Stimulated activated naive CD8-positive, alpha-beta T cell treated with anti-CD3 and anti-CD28 coated beads, Interleukin-15, amount 100 ng/mL, for 72 hours (primary cell): ENCODE results near the gene SGPL1.

Source experiments
- ATAC-seq: fragments of 150-1000 bp; cut with Tn5 transposase; 2 replicates; pipeline ENCODE4 v1.10.0; 2021; ENCODE audit warnings: mild to moderate bottlenecking, moderate library complexity
- DNase-seq, 2 donors: peaks; one replicate each; pipeline ENCODE4 v3.0.0; 2021 to 2022
- H3K27ac Mint-ChIP-seq, 2 donors: one replicate each; pipeline ENCODE4 v1.8.0; 2022; ENCODE audit warnings: mild to moderate bottlenecking in 2 of 2, mixed read lengths in 2 of 2, moderate library complexity in 2 of 2
- H3K27me3 Mint-ChIP-seq: one replicate; pipeline ENCODE4 v1.8.0; 2022; ENCODE audit warnings: mixed read lengths
- H3K4me1 Mint-ChIP-seq: one replicate; pipeline ENCODE4 v1.8.0; 2022; ENCODE audit warnings: mild to moderate bottlenecking, mixed read lengths
- H3K4me3 Mint-ChIP-seq, 2 donors: one replicate each; pipeline ENCODE4 v1.8.0; 2022; ENCODE audit warnings: mild to moderate bottlenecking in 2 of 2, mixed read lengths in 2 of 2, moderate library complexity in 1 of 2
- H3K9me3 Mint-ChIP-seq, 2 donors: one replicate each; pipeline ENCODE4 v1.8.0; 2022; ENCODE audit warnings: mixed read lengths in 2 of 2

Gene SGPL1

DNA sequence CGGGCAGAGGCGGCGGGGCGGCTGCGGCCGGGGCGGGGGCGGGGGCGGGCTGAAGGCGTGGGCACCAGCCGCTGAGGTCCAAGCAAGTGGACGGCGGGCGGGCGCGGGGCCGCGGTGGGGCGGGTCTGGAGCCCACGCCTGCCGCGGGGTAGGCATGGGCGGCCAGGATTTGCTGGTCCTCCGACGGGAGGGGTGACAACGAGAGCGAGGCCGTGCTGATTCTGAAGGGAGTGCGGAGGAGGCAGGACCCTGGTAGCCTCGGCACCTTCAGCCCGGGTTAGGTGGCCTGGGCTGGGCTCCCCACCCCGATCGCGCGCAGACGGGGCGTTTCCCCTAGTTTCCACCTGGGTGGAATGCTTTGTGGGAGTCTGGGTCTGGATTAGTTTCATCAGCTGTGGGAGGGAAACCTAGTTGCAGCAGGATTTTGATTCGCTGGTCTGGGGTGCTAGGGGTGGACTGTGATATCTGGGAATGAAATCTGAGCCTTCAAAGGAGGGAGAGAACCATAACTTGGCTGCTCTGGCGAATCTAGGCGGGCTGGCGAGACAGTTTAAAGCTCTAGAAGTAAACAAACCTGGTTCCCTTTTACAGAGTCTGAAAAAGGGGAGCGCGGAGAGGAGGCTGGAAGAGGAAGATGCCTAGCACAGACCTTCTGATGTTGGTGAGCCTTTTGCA, 609 bp downstream of the SGPL1 start:
- ATAC-seq, result peak; percentile 75
- H3K4me1 Mint-ChIP-seq, result peaks cover 52% of the 10 kb centered on the region

GRCh38 chr10:70820976-70821750, 5.4 kb downstream of the SGPL1 start:
- Mint-ChIP-seq H3K4me3 (no peak overlapping the region), H3K9me3 (no peaks in the 10 kb centered on the region), H3K4me1 (peaks cover 47% of the 10 kb centered on the region), H3K27ac (no peak overlapping the region), H3K27me3 (no peaks in the 10 kb centered on the region)
- ATAC-seq (peak; percentile 69), DNase-seq (no peak)

More for the DNA sequence above, 609 bp downstream of the SGPL1 start:
- peak; percentile 47 for DNase-seq
- H3K4me3 Mint-ChIP-seq, result peak overlapping the region; percentile 92 to 93
- peak overlapping the region; percentile 81 to 92 for H3K27ac Mint-ChIP-seq
- H3K27me3 Mint-ChIP-seq, result no peaks in the 10 kb centered on the region
- no peaks in the 10 kb centered on the region for H3K9me3 Mint-ChIP-seq

DNA sequence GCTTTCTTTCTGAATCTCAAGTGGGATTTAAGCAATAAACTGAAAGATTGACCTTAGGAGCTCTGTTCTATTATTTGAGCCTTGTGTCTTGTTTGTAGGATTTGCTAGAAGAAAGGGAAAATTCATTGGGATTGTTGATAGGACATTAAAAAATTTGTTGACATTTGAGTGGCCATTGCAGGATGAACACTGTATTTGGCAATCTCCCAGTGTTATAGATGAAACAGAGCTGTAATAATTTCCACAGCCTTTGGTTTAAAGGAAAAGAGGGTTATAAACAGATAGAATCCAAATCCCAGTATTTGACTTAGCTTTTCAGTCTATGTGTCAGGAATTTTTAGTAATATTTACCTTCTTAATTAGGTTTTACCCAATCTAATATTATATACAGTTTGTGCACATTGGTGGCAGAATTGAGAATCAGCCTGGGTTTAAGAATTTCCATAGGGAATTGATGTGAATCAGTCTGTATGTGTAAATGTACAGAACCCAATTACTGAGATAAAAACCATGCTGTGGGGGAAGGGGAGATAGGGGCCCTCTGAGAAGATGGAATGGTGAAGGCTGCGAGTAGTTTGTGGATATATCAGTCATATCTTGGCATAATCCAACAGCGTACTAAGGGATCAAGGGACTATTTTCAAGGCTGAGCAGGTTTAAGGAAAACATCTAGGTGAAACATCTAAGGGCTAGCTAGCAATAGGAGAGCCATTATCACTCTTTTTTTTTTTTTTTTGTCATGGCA, 6.5 kb downstream of the SGPL1 start:
- Mint-ChIP-seq H3K4me3 (no peak overlapping the region), H3K27me3 (no peaks in the 10 kb centered on the region), H3K9me3 (no peaks in the 10 kb centered on the region), H3K27ac (no peak overlapping the region), H3K4me1 (peaks cover 38% of the 10 kb centered on the region)
- DNase-seq (no peak), ATAC-seq (no peak)

DNA sequence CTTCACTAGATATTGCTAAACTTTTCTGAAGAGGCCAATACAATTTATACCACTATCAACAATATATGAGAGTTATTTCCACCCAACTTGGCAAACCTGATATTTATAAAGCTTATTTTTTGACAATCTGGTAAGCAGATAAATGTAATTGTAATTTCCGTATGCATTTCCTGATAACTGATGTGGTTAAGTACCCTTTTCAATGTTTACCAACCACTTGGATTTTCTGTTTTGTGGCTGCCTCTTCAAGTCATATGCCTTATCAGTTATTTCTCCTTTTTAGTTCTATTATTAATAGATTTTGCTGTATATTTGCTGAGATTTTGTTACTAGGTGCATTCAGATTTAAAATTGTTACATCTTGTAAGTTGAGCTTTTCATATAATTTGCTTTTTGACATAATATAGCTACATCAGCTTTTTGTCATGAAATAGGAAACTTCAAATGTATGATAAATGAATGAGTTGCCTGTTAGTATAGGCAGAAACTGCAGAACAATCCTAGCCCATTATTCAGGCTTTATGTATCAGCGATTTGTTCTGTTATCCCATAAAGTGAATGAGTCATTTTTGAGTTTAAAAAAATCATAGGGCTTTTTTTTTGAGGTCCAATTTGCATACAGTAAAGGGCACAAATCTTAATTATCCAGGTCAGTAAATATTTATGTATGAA, 11.5 kb downstream of the SGPL1 start:
- Mint-ChIP-seq H3K4me3 (no peak overlapping the region), H3K9me3 (no peaks in the 10 kb centered on the region), H3K27ac (no peak overlapping the region), H3K4me1 (peaks cover 17% of the 10 kb centered on the region), H3K27me3 (no peaks in the 10 kb centered on the region)
- no peak for ATAC-seq
- no peak for DNase-seq

- Mint-ChIP-seq H3K27ac (no peak overlapping the region), H3K4me3 (no peak overlapping the region), H3K27me3 (no peaks in the 10 kb centered on the region), H3K4me1 (peaks cover 28% of the 10 kb centered on the region), H3K9me3 (no peaks in the 10 kb centered on the region)
- ATAC-seq (no peak), DNase-seq (no peak)
Measured at GRCh38 chr10:70828923-70829322, 13.2 kb downstream of the SGPL1 start.

GRCh38 chr10:70829543-70829942, 13.8 kb downstream of the SGPL1 start:
- Mint-ChIP-seq H3K9me3 (no peaks in the 10 kb centered on the region), H3K27ac (no peak overlapping the region), H3K27me3 (no peaks in the 10 kb centered on the region), H3K4me3 (no peak overlapping the region), H3K4me1 (peaks cover 34% of the 10 kb centered on the region)
- no peak for ATAC-seq
- no peak for DNase-seq

GRCh38 chr10:70830164-70830563, 14.4 kb downstream of the SGPL1 start:
- no peaks in the 10 kb centered on the region for H3K9me3 Mint-ChIP-seq
- no peaks in the 10 kb centered on the region for H3K27me3 Mint-ChIP-seq
- DNase-seq (no peak), ATAC-seq (no peak)
- no peak overlapping the region for H3K4me3 Mint-ChIP-seq
- H3K27ac Mint-ChIP-seq, result no peak overlapping the region
- H3K4me1 Mint-ChIP-seq, result peaks cover 38% of the 10 kb centered on the region

GRCh38 chr10:70832221-70832620, 16.5 kb downstream of the SGPL1 start:
- Mint-ChIP-seq H3K27ac (no peak overlapping the region), H3K4me1 (peaks cover 37% of the 10 kb centered on the region), H3K27me3 (no peaks in the 10 kb centered on the region), H3K4me3 (no peak overlapping the region), H3K9me3 (no peaks in the 10 kb centered on the region)
- DNase-seq (no peak), ATAC-seq (no peak)

- ATAC-seq, result peak; percentile 79
- peak overlapping the region in 1 of 2 donors; percentile 21 for H3K4me3 Mint-ChIP-seq
- peak overlapping the region in 1 of 2 donors; percentile 14 for H3K27ac Mint-ChIP-seq
- H3K27me3 Mint-ChIP-seq, result no peaks in the 10 kb centered on the region
- H3K9me3 Mint-ChIP-seq, result no peaks in the 10 kb centered on the region
- DNase-seq, result no peak
- peaks cover 33% of the 10 kb centered on the region for H3K4me1 Mint-ChIP-seq
Measured at GRCh38 chr10:70832852-70833528, 17.2 kb downstream of the SGPL1 start.

DNA sequence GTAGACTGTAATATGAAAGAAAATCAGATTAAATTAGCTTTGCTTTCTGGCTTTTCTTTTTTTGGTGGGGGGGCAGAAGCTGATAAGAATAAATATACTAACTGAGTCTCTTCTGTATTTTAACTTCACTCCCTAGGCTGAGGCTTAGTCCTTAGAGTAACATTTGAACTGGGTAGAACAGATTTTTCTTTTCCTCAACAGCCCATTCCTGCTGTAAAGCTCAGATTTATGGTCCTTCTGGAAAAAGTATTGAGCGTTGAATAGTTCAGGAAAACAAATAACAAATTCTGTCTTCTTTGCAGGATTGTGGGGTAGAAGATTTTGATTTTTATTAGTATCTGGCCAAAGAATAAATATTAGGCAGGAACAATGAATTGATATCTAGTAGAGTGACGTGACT, 17.9 kb downstream of the SGPL1 start:
- Mint-ChIP-seq H3K4me3 (peak overlapping the region in 1 of 2 donors; percentile 31), H3K27me3 (no peaks in the 10 kb centered on the region), H3K27ac (peak overlapping the region in 1 of 2 donors; percentile 14), H3K9me3 (no peaks in the 10 kb centered on the region), H3K4me1 (peaks cover 39% of the 10 kb centered on the region)
- DNase-seq, result no peak
- no peak for ATAC-seq

DNA sequence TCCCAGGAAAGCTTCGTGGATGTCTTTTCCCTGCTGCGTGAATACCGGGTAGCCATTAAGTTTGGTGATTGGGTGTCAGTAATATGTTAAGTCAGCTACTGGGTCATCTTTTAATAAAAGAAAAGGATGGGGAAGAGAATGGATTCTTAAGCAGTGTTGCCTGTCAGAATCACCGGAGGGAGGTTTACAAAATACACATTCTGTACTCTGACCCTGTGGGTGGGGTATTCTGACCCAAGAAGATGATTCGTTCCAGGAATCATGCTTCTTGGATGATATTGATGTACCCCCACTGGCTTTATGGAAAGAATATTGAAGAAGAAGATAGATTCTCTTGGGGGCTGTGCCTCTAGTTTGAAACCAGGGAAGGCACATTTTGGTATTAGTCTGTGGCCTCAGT, 18.3 kb downstream of the SGPL1 start:
- no peaks in the 10 kb centered on the region for H3K9me3 Mint-ChIP-seq
- no peaks in the 10 kb centered on the region for H3K27me3 Mint-ChIP-seq
- H3K4me1 Mint-ChIP-seq, result peaks cover 39% of the 10 kb centered on the region
- ATAC-seq (no peak), DNase-seq (no peak)
- H3K4me3 Mint-ChIP-seq, result peak overlapping the region in 1 of 2 donors; percentile 31
- H3K27ac Mint-ChIP-seq, result peak overlapping the region; percentile 48 to 62

- DNase-seq, result no peak
- Mint-ChIP-seq H3K27me3 (no peaks in the 10 kb centered on the region), H3K4me1 (peaks cover 35% of the 10 kb centered on the region), H3K27ac (no peak overlapping the region), H3K4me3 (peak overlapping the region in 1 of 2 donors; percentile 31), H3K9me3 (no peaks in the 10 kb centered on the region)
- no peak for ATAC-seq
Measured at GRCh38 chr10:70834441-70835151, 18.8 kb downstream of the SGPL1 start.

DNA sequence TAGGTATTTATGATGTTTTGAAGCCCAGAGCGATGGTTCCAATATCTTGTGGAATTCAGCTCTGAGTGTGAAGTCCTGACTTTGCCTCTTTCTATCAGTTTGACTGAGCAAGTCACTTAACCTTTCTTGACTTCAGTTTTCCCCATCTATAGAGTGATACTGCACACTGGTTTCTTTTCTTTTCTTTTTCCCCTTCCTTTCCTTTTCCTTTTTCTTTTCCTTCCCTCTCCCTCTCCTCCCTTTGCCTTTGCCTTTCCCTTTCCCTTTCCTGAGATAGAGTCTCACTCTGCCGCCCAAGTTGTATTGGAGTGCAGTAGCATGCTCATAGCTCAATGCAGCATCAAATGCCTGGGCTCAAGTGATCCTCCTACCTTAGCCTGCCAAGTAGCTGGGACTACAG, 20.6 kb downstream of the SGPL1 start:
- DNase-seq (no peak), ATAC-seq (no peak)
- Mint-ChIP-seq H3K27me3 (no peaks in the 10 kb centered on the region), H3K4me1 (peaks cover 44% of the 10 kb centered on the region), H3K27ac (no peak overlapping the region), H3K4me3 (no peak overlapping the region), H3K9me3 (no peaks in the 10 kb centered on the region)

- Mint-ChIP-seq H3K27ac (no peak overlapping the region), H3K27me3 (no peaks in the 10 kb centered on the region), H3K4me3 (no peak overlapping the region), H3K9me3 (no peaks in the 10 kb centered on the region), H3K4me1 (peaks cover 46% of the 10 kb centered on the region)
- DNase-seq (no peak), ATAC-seq (no peak)
Measured at GRCh38 chr10:70837660-70838059, 21.9 kb downstream of the SGPL1 start.
